ENCODE data around the gene SLC20A1. TPM values are rescaled to one million over a fixed set of nuclear protein-coding genes. Genes with fewer than 3 reads are reported as not detected.

Gene SLC20A1
- total RNA-seq, 1 experiment from 2014 or later = 123 TPM

- Mint-ChIP-seq H3K4me1 (no peaks in the 10 kb centered on the region), H3K27ac (peak overlapping the region in 2 of 3 experiments; percentile 28 to 30; a peak in 2 of 7 replicates), H3K4me3 (no peak overlapping the region), H3K27me3 (ENCODE audit: low read depth) (no peaks in the 10 kb centered on the region), H3K9me3 (no peaks in the 10 kb centered on the region), H3K36me3 (ENCODE audit: insufficient read depth in 1 of 3, low read depth in 3 of 3) (peaks cover 30 to 53% (median 35%) of the 10 kb centered on the region in 3 experiments; a peak in 6 of 7 replicates)
- Histone ChIP-seq H3K23me2 (ENCODE audit: insufficient read length, low read depth, low read length, poor library complexity, severe bottlenecking) (no peaks in the 10 kb centered on the region), H2BK12ac (ENCODE audit: insufficient read length, low read depth, low read length) (no peak overlapping the region), H3K14ac (ENCODE audit: insufficient read depth, low read length) (no peak overlapping the region), H3K18ac (ENCODE audit: insufficient read length, low read depth, low read length) (no peak overlapping the region), H3K9ac (ENCODE audit: extremely low read depth, insufficient read length, low read length) (no peak overlapping the region), H2BK20ac (ENCODE audit: low read depth, low read length, poor library complexity, severe bottlenecking) (no peak overlapping the region), H4K20me1 (ENCODE audit: control insufficient read depth, insufficient read depth, insufficient read length) (no peaks in the 10 kb centered on the region), H2AFZ (ENCODE audit: low read length) (no peak overlapping the region), H4K8ac (replicated peaks; ENCODE audit: insufficient read length, low read depth, low read length) (no peak overlapping the region), H3K4me2 (ENCODE audit: insufficient read depth, insufficient read length, low read length) (no peak overlapping the region), H3T11ph (ENCODE audit: low read length) (no peak overlapping the region), H4K5ac (ENCODE audit: insufficient read length, low read depth, low read length) (no peak overlapping the region), H3K9me3 (ENCODE audit: control insufficient read depth, low read depth, low read length) (no peaks in the 10 kb centered on the region), H2AK5ac (ENCODE audit: insufficient read length, low read length) (no peak overlapping the region), H3K27ac (ENCODE audit: insufficient read length, low read depth, low read length) (no peak overlapping the region), H3K23ac (ENCODE audit: insufficient read length, low read depth, low read length) (no peak overlapping the region), H3K79me2 (ENCODE audit: insufficient read depth, low read length) (no peaks in the 10 kb centered on the region), H2BK120ac (ENCODE audit: low read depth, low read length, poor library complexity, severe bottlenecking) (no peak overlapping the region), H2BK5ac (ENCODE audit: insufficient read length, low read length) (no peak overlapping the region), H3K79me1 (ENCODE audit: insufficient read depth, low read depth, low read length, poor library complexity, severe bottlenecking) (no peaks in the 10 kb centered on the region), H3K27me3 (ENCODE audit: insufficient read depth, low read length) (no peaks in the 10 kb centered on the region), H4K91ac (ENCODE audit: insufficient read length, low read depth, low read length) (no peak overlapping the region), H3K4ac (ENCODE audit: low read depth, low read length) (no peak overlapping the region), H2BK15ac (ENCODE audit: low read depth, low read length) (no peak overlapping the region), H3K4me1 (ENCODE audit: insufficient read depth, low read length) (no peaks in the 10 kb centered on the region), H3K56ac (ENCODE audit: insufficient read length, low read depth, low read length) (no peak overlapping the region)
- TF ChIP-seq CTCF (conservative IDR thresholded peaks at IDR 0.05) = no peak
- WGBS (ENCODE audit: extremely low coverage, insufficient read length, low lambda C conversion rate) = no CpG with 5 or more reads among the region's 8 CpGs
- no peak for DNase-seq
Observed at GRCh38 chr2:112665113-112665780, 19.5 kb downstream of the SLC20A1 start.

All from H9 (cell line).